IgD-negative memory B cell (primary cell): ENCODE results near the gene FBLN1. TPM values are rescaled to one million over a fixed set of nuclear protein-coding genes. Genes with fewer than 3 reads are reported as not detected.
A peak's percentile ranks its signal among the peaks of the same experiment; 100 is the strongest.
"Not testable (repeated sequence)": the region's sequence is repeated elsewhere in the genome, so short reads cannot be mapped to it uniquely, and the experiment has no call there.

Experiments
- H3K27ac Mint-ChIP-seq, 3 donors: one replicate each; pipeline ENCODE4 v1.8.0; 2020 to 2022; ENCODE audit warnings: mild to moderate bottlenecking in 3 of 3, mixed read lengths in 3 of 3, moderate library complexity in 1 of 3
- H3K27me3 Mint-ChIP-seq: one replicate; pipeline ENCODE4 v1.8.0; 2021; ENCODE audit warnings: mixed read lengths
- H3K36me3 Mint-ChIP-seq: one replicate; pipeline ENCODE4 v1.8.0; 2020; ENCODE audit warnings: mild to moderate bottlenecking, mixed read lengths
- H3K4me1 Mint-ChIP-seq, 3 donors: one replicate each; pipeline ENCODE4 v1.8.0; 2020 to 2022; ENCODE audit warnings: mixed read lengths in 3 of 3, mild to moderate bottlenecking in 1 of 3
- H3K4me3 Mint-ChIP-seq, 4 donors: one replicate each; pipeline ENCODE4 v1.8.0; 2020 to 2022; ENCODE audit warnings: mild to moderate bottlenecking in 4 of 4, mixed read lengths in 4 of 4, moderate library complexity in 3 of 4
- H3K9me3 Mint-ChIP-seq, 3 donors: one replicate each; pipeline ENCODE4 v1.8.0; 2020 to 2021; ENCODE audit warnings: mixed read lengths in 3 of 3, mild to moderate bottlenecking in 1 of 3
- polyA plus RNA-seq: library from polyadenylated mRNA; unstranded; fragments of 300-500 nt; fragmentation: Illumina TruSeq; gene quantifications from one replicate; pipeline ENCODE4 v1.2.3, GENCODE V29; 2021

The FBLN1 gene
- polyA plus RNA-seq, 1 donor from 2014 or later = not detected

GRCh38 chr22:45589556-45589955, 86.9 kb downstream of the FBLN1 start:
- no peak overlapping the region for H3K27ac Mint-ChIP-seq
- no peaks in the 10 kb centered on the region for H3K36me3 Mint-ChIP-seq
- H3K27me3 Mint-ChIP-seq = peaks cover 7% of the 10 kb centered on the region
- H3K4me3 Mint-ChIP-seq = no peak overlapping the region
- peaks cover 0 to 1% (median 0%) of the 10 kb centered on the region in 3 donors for H3K9me3 Mint-ChIP-seq
- H3K4me1 Mint-ChIP-seq = no peaks in the 10 kb centered on the region

- H3K27me3 Mint-ChIP-seq = peaks cover 10% of the 10 kb centered on the region
Observed at GRCh38 chr22:45590262-45590661, 87.6 kb downstream of the FBLN1 start.

GRCh38 chr22:45591633-45592213, 89.0 kb downstream of the FBLN1 start:
- H3K27ac Mint-ChIP-seq, H3K9me3 Mint-ChIP-seq, H3K4me1 Mint-ChIP-seq, H3K36me3 Mint-ChIP-seq, H3K4me3 Mint-ChIP-seq: not testable (repeated sequence)
- peaks cover 12% of the 10 kb centered on the region for H3K27me3 Mint-ChIP-seq

More at GRCh38 chr22:45590262-45590661, 87.6 kb downstream of the FBLN1 start:
- Mint-ChIP-seq H3K36me3 (no peaks in the 10 kb centered on the region), H3K9me3 (peaks cover 0 to 1% (median 0%) of the 10 kb centered on the region in 3 donors), H3K27ac (no peak overlapping the region), H3K4me3 (no peak overlapping the region), H3K4me1 (no peaks in the 10 kb centered on the region)

DNA sequence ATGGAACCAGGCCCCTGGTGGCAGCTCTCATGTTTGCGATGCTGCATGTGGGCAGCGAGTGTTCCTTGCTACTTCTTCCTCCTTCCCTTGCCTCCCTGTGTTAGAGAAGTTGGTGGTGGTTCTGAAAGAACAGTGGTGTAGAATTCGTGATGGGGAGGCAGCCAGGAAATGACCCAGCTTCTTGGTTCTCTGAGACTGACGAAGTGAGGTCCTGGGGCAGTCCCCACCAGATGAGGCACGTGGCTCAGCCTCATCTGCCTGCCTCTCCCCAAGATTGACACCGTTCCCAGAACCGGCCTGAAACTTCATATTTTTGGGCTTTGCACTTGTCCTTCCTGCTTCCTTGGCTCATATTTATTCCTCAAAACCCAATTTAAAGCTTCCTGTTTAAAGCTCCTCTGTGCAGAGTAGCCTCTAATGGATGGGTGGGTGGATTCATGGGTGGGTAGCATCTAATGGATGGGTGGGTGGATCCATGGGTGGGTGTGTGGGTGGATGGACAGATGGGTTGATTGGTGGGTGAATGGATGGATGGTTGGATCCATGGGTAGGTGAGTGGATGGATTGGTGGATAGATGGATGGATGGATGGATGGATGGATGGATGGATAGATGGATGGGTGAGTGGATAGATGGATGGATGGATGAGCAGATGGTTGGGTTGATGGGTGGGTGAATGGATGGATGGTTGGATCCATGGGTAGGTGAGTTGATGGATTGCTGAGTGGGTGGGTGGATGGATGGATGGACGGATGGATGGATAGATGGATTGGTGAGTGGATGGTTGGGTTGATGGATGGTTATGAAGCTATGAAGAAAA, 91.6 kb downstream of the FBLN1 start:
- Mint-ChIP-seq H3K36me3 (no peaks in the 10 kb centered on the region), H3K4me3 (no peak overlapping the region), H3K9me3 (peaks cover 0 to 4% (median 0%) of the 10 kb centered on the region in 3 donors), H3K4me1 (peaks cover 0 to 1% (median 0%) of the 10 kb centered on the region in 3 donors), H3K27ac (no peak overlapping the region), H3K27me3 (peaks cover 8% of the 10 kb centered on the region)

GRCh38 chr22:45597460-45598192, 94.9 kb downstream of the FBLN1 start:
- Mint-ChIP-seq H3K9me3 (peaks cover 0 to 3% (median 0%) of the 10 kb centered on the region in 3 donors), H3K27me3 (peaks cover 18% of the 10 kb centered on the region), H3K27ac (no peak overlapping the region), H3K4me1 (peaks cover 0 to 3% (median 0%) of the 10 kb centered on the region in 3 donors), H3K36me3 (no peaks in the 10 kb centered on the region), H3K4me3 (no peak overlapping the region)

GRCh38 chr22:45598596-45599217, 96.0 kb downstream of the FBLN1 start:
- Mint-ChIP-seq H3K4me3 (no peak overlapping the region), H3K9me3 (peaks cover 0 to 2% (median 0%) of the 10 kb centered on the region in 3 donors), H3K27ac (no peak overlapping the region), H3K4me1 (peaks cover 0 to 9% (median 8%) of the 10 kb centered on the region in 3 donors), H3K27me3 (peaks cover 18% of the 10 kb centered on the region), H3K36me3 (no peaks in the 10 kb centered on the region)

DNA sequence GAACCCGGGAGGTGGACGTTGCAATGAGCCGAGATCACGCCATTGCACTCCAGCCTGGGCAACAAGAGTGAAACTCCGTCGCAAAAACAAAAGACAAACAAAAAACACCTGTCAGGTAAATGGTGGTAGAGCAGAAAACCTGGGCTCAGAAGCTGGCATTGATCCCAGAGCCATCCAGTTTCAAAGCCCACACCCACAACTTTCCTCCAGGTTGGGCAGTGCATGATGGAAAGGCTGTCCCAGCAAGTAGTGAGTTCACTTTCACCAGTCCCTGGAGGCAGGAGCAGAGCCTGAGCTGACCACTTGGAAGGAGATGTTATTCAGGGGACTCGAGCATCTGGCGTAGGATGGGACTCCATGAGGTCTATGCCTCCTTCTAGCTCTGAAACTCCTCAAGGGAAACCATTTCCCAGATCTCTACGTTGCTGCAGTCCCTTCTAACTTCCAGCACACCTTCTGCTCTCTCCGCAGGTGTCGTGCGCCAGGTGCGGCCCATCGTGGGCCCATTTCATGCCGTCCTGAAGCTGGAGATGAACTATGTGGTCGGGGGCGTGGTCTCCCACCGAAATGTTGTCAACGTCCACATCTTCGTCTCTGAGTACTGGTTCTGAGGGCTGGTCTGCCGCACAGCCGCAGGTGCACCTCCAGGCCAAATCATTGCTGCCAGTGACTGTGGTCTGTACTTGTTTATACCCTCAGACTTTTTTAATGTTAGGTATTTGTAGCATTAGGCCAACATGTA, 97.3 kb downstream of the FBLN1 start:
- Mint-ChIP-seq H3K27ac (no peak overlapping the region), H3K36me3 (no peaks in the 10 kb centered on the region), H3K4me3 (no peak overlapping the region), H3K27me3 (peaks cover 15% of the 10 kb centered on the region), H3K4me1 (peaks cover 0 to 11% (median 9%) of the 10 kb centered on the region in 3 donors), H3K9me3 (peaks cover 0 to 2% (median 0%) of the 10 kb centered on the region in 3 donors)

- Mint-ChIP-seq H3K4me3 (no peak overlapping the region), H3K27ac (no peak overlapping the region), H3K36me3 (no peaks in the 10 kb centered on the region), H3K4me1 (peaks cover 0 to 11% (median 8%) of the 10 kb centered on the region in 3 donors), H3K27me3 (peaks cover 13% of the 10 kb centered on the region), H3K9me3 (no peaks in the 10 kb centered on the region)
Observed at GRCh38 chr22:45600790-45601730, 98.4 kb downstream of the FBLN1 start.

DNA sequence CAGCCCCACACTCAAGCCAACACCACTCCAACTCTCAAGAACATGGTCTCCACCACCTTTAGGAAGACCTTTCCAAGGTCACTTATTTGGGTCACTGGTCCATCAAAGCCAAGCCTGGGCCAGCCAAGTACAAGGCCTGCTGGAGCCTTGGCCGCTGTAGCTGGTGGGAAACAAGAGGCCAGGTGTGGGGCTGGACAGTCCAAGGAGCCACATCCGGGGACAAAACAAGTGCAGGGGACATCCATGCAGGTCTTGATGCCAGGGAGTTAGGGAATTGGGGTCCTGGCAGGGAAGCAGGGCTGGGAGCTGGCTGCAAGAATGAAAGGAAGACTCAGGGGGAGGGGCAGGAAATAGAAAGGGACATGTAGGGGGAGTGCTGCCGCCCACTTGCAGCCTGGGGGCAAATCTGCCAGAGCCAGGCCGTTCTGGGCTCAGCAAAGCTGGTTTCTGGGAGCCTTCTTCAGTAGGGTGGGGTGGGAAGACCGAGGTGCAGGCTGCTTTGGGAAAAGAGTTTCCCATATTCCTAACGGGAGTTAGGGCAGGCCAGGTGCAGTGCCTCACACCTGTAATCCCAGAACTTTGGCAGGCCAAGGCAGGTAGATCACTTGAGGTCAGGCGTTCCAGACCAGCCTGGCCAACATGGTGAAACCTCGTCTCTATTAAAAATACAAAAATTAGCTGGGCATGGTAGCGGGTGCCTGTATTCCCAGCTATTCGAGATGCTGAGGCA, 99.5 kb downstream of the FBLN1 start:
- peak overlapping the region in 1 of 3 donors; percentile 62 for H3K27ac Mint-ChIP-seq

GRCh38 chr22:45602824-45603595, 100.3 kb downstream of the FBLN1 start:
- peaks cover 0 to 13% (median 8%) of the 10 kb centered on the region in 3 donors for H3K4me1 Mint-ChIP-seq
- peak overlapping the region in 1 of 3 donors; percentile 62 for H3K27ac Mint-ChIP-seq
- no peaks in the 10 kb centered on the region for H3K9me3 Mint-ChIP-seq
- no peaks in the 10 kb centered on the region for H3K36me3 Mint-ChIP-seq
- no peak overlapping the region for H3K4me3 Mint-ChIP-seq
- H3K27me3 Mint-ChIP-seq = peaks cover 13% of the 10 kb centered on the region

More for the DNA sequence above, 99.5 kb downstream of the FBLN1 start:
- no peak overlapping the region for H3K4me3 Mint-ChIP-seq
- H3K4me1 Mint-ChIP-seq = peaks cover 0 to 13% (median 8%) of the 10 kb centered on the region in 3 donors
- peaks cover 13% of the 10 kb centered on the region for H3K27me3 Mint-ChIP-seq
- H3K36me3 Mint-ChIP-seq = no peaks in the 10 kb centered on the region
- H3K9me3 Mint-ChIP-seq = no peaks in the 10 kb centered on the region

DNA sequence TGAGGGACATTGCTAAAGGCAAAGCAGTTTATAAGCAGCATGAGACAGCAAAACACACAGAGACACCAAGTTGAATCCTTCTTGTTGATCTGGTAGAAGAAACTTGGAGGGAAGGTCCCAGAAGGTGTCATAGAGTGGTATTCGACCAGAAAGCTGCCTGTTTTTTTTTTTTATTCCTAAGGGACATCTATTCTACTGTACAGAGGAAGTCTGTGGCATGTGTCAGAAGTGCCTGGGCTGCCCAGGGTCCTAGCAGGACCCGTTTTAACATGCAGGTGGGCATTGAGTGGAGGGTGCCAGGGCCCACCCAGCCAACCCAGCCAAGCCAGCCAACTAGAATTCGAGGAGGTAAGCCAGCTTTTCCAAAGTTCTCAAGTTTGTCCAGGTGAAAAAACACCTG, 100.9 kb downstream of the FBLN1 start:
- H3K36me3 Mint-ChIP-seq = no peaks in the 10 kb centered on the region
- no peaks in the 10 kb centered on the region for H3K9me3 Mint-ChIP-seq
- H3K4me1 Mint-ChIP-seq = peaks cover 0 to 13% (median 8%) of the 10 kb centered on the region in 3 donors
- no peak overlapping the region for H3K27ac Mint-ChIP-seq
- H3K27me3 Mint-ChIP-seq = peaks cover 13% of the 10 kb centered on the region
- H3K4me3 Mint-ChIP-seq = peak overlapping the region in 1 of 4 donors; percentile 49

GRCh38 chr22:45608045-45608444, 105.4 kb downstream of the FBLN1 start:
- not testable (repeated sequence) for H3K36me3 Mint-ChIP-seq, H3K4me3 Mint-ChIP-seq, H3K9me3 Mint-ChIP-seq, H3K27me3 Mint-ChIP-seq
- Mint-ChIP-seq H3K27ac (peak overlapping the region in 1 of 3 donors; percentile 39), H3K4me1 (peaks cover 0 to 11% (median 8%) of the 10 kb centered on the region in 3 donors)
